ENCODE data around the gene ADD1. TPM values are rescaled to one million over a fixed set of nuclear protein-coding genes. Genes with fewer than 3 reads are reported as not detected.

ADD1 gene
- total RNA-seq, 1 experiment from 2014 or later = 163 TPM

DNA sequence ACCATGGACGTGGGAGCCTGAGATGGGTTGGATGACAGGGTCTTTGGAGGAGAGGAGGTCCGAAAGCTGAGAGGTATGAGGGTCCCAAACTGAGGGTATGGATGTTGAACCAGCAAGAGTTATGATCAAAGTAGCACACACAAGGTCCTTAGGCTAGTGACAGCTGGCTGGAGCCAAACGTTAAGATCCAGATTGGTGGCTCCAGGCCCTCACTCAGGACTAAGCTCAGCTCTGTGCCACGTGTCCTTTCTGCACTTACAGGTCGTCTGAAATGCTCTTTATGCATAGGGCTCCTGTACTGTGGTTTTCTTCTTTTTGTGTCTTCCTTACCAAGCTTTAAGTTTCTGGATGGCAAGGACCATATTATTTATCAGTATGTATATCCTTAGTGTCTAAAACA lies 35.4 kb downstream of the ADD1 start:
- no peak overlapping the region for H3K4me3 Mint-ChIP-seq
- H3K27ac Mint-ChIP-seq = peak overlapping the region in 2 of 3 experiments; percentile 2 to 34; a peak in 3 of 7 replicates
- peaks cover 6% of the 10 kb centered on the region; the same call in 1 of the 2 replicates for H3K79me2 ChIP-seq (ENCODE audit: insufficient read depth, low read length)

More for the DNA sequence above, 35.4 kb downstream of the ADD1 start:
- Histone ChIP-seq H3T11ph (ENCODE audit: low read length) (no peak overlapping the region), H3K79me1 (ENCODE audit: insufficient read depth, low read depth, low read length, poor library complexity, severe bottlenecking) (no peaks in the 10 kb centered on the region), H4K20me1 (ENCODE audit: control insufficient read depth, insufficient read depth, insufficient read length) (no peaks in the 10 kb centered on the region), H3K23me2 (ENCODE audit: insufficient read length, low read depth, low read length, poor library complexity, severe bottlenecking) (no peaks in the 10 kb centered on the region), H2BK15ac (ENCODE audit: low read depth, low read length) (no peak overlapping the region), H2BK12ac (ENCODE audit: insufficient read length, low read depth, low read length) (no peak overlapping the region), H2AK5ac (ENCODE audit: insufficient read length, low read length) (no peak overlapping the region), H2AFZ (ENCODE audit: low read length) (no peak overlapping the region), H3K27me3 (ENCODE audit: insufficient read depth, low read length) (no peaks in the 10 kb centered on the region), H3K4ac (ENCODE audit: low read depth, low read length) (no peak overlapping the region), H3K18ac (ENCODE audit: insufficient read length, low read depth, low read length) (no peak overlapping the region), H2BK120ac (ENCODE audit: low read depth, low read length, poor library complexity, severe bottlenecking) (no peak overlapping the region), H4K8ac (replicated peaks; ENCODE audit: insufficient read length, low read depth, low read length) (no peak overlapping the region), H3K27ac (ENCODE audit: insufficient read length, low read depth, low read length) (no peak overlapping the region), H3K4me2 (ENCODE audit: insufficient read depth, insufficient read length, low read length) (no peak overlapping the region), H3K9me3 (ENCODE audit: control insufficient read depth, low read depth, low read length) (no peaks in the 10 kb centered on the region), H4K5ac (ENCODE audit: insufficient read length, low read depth, low read length) (no peak overlapping the region), H3K4me1 (ENCODE audit: insufficient read depth, low read length) (peaks cover 3% of the 10 kb centered on the region; the same call in 1 of the 2 replicates), H3K9ac (ENCODE audit: extremely low read depth, insufficient read length, low read length) (no peak overlapping the region), H3K56ac (ENCODE audit: insufficient read length, low read depth, low read length) (no peak overlapping the region), H3K23ac (ENCODE audit: insufficient read length, low read depth, low read length) (no peak overlapping the region), H4K91ac (ENCODE audit: insufficient read length, low read depth, low read length) (no peak overlapping the region), H2BK20ac (ENCODE audit: low read depth, low read length, poor library complexity, severe bottlenecking) (no peak overlapping the region), H3K14ac (ENCODE audit: insufficient read depth, low read length) (no peak overlapping the region), H2BK5ac (ENCODE audit: insufficient read length, low read length) (no peak overlapping the region)
- peaks cover 18 to 25% of the 10 kb centered on the region in 2 experiments for H3K4me1 Mint-ChIP-seq
- no peaks in the 10 kb centered on the region for H3K27me3 Mint-ChIP-seq (ENCODE audit: low read depth)
- TF ChIP-seq, protein P1, sequence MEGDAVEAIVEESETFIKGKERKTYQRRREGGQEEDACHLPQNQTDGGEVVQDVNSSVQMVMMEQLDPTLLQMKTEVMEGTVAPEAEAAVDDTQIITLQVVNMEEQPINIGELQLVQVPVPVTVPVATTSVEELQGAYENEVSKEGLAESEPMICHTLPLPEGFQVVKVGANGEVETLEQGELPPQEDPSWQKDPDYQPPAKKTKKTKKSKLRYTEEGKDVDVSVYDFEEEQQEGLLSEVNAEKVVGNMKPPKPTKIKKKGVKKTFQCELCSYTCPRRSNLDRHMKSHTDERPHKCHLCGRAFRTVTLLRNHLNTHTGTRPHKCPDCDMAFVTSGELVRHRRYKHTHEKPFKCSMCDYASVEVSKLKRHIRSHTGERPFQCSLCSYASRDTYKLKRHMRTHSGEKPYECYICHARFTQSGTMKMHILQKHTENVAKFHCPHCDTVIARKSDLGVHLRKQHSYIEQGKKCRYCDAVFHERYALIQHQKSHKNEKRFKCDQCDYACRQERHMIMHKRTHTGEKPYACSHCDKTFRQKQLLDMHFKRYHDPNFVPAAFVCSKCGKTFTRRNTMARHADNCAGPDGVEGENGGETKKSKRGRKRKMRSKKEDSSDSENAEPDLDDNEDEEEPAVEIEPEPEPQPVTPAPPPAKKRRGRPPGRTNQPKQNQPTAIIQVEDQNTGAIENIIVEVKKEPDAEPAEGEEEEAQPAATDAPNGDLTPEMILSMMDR (conservative IDR thresholded peaks at IDR 0.05) = no peak
- no peaks in the 10 kb centered on the region for H3K9me3 Mint-ChIP-seq
- no peak for DNase-seq
- no CpG with 5 or more reads among the region's 5 CpGs for WGBS (ENCODE audit: extremely low coverage, insufficient read length, low lambda C conversion rate)
- peaks cover 23 to 46% (median 41%) of the 10 kb centered on the region in 3 experiments; a peak in 6 of 7 replicates for H3K36me3 Mint-ChIP-seq (ENCODE audit: insufficient read depth in 1 of 3, low read depth in 3 of 3)
